ENCODE results near the gene JAG1.

- TF ChIP-seq CTCF (IDR thresholded peaks at IDR 0.05; ENCODE audit: low read depth, low read length) (no peak), POLR2A (IDR thresholded peaks at IDR 0.05; ENCODE audit: extremely low read depth, insufficient read length) (no peak)
Observed at GRCh38 chr20:10663756-10664155, 10.0 kb downstream of the JAG1 start.

Data from NB4 (cell line).